ENCODE measurements around the gene ANO6.

The ANO6 gene

GRCh38 chr12:45279931-45280830 is 64.3 kb downstream of the ANO6 start:
- peaks cover 8% of the 10 kb centered on the region for H3K4me1 ChIP-seq (ENCODE audit: control insufficient read depth, insufficient read depth, low read length)
- no peak overlapping the region for H3K4me3 ChIP-seq (ENCODE audit: low read length in 2 of 2)
- no peak overlapping the region for H3K9ac ChIP-seq (ENCODE audit: low read length in 2 of 2)
- no peaks in the 10 kb centered on the region for H3K27me3 ChIP-seq (ENCODE audit: control insufficient read depth in 1 of 2, insufficient read depth in 2 of 2, low read length in 2 of 2)
- no peaks in the 10 kb centered on the region for H3K36me3 ChIP-seq (ENCODE audit: control insufficient read depth in 2 of 2, insufficient read depth in 2 of 2, low read length in 2 of 2)
- no peak overlapping the region for H3K27ac ChIP-seq (ENCODE audit: low read length)
- no peaks in the 10 kb centered on the region for H3K9me3 ChIP-seq (ENCODE audit: control insufficient read depth in 2 of 2, low read length in 2 of 2)

DNA sequence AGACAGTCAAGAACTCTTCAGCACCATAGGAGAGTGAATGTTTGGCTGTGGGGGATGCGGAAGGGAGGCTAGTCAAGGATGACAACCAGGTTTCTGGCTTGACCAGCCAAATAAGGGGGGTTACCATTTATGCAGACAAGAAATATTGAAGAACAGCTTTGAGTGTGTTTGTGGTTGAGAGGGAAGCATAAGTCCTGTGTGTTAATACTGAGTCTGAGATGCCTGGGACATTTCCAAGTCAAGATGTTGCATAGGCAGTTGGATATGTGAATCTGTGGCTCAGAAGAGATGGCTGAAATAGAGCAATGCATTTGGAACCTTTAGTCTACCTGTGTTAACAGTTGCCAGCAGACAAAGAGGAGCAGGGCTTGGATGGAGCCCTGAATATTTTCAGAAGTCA is 66.1 kb downstream of the ANO6 start:
- Histone ChIP-seq H3K27me3 (ENCODE audit: control insufficient read depth in 1 of 2, insufficient read depth in 2 of 2, low read length in 2 of 2) (no peaks in the 10 kb centered on the region), H3K27ac (ENCODE audit: low read length) (no peak overlapping the region), H3K9ac (ENCODE audit: low read length in 2 of 2) (no peak overlapping the region), H3K4me3 (ENCODE audit: low read length in 2 of 2) (no peak overlapping the region), H3K9me3 (ENCODE audit: control insufficient read depth in 2 of 2, low read length in 2 of 2) (no peaks in the 10 kb centered on the region), H3K36me3 (ENCODE audit: control insufficient read depth in 2 of 2, insufficient read depth in 2 of 2, low read length in 2 of 2) (no peaks in the 10 kb centered on the region), H3K4me1 (ENCODE audit: control insufficient read depth, insufficient read depth, low read length) (peaks cover 8% of the 10 kb centered on the region)

- Histone ChIP-seq H3K4me1 (ENCODE audit: control insufficient read depth, insufficient read depth, low read length) (peaks cover 8% of the 10 kb centered on the region), H3K9me3 (ENCODE audit: control insufficient read depth in 2 of 2, low read length in 2 of 2) (no peaks in the 10 kb centered on the region), H3K4me3 (ENCODE audit: low read length in 2 of 2) (no peak overlapping the region), H3K27ac (ENCODE audit: low read length) (no peak overlapping the region), H3K36me3 (ENCODE audit: control insufficient read depth in 2 of 2, insufficient read depth in 2 of 2, low read length in 2 of 2) (no peaks in the 10 kb centered on the region), H3K9ac (ENCODE audit: low read length in 2 of 2) (no peak overlapping the region), H3K27me3 (ENCODE audit: control insufficient read depth in 1 of 2, insufficient read depth in 2 of 2, low read length in 2 of 2) (no peaks in the 10 kb centered on the region)
Observed at GRCh38 chr12:45282411-45282810, 66.5 kb downstream of the ANO6 start.

GRCh38 chr12:45284096-45284901 is 68.4 kb downstream of the ANO6 start:
- Histone ChIP-seq H3K9ac (ENCODE audit: low read length in 2 of 2) (peak overlapping the region in 1 of 2 donors; percentile 17), H3K27me3 (ENCODE audit: control insufficient read depth in 1 of 2, insufficient read depth in 2 of 2, low read length in 2 of 2) (no peaks in the 10 kb centered on the region), H3K9me3 (ENCODE audit: control insufficient read depth in 2 of 2, low read length in 2 of 2) (no peaks in the 10 kb centered on the region), H3K27ac (ENCODE audit: low read length) (no peak overlapping the region), H3K4me3 (ENCODE audit: low read length in 2 of 2) (peak overlapping the region in 1 of 2 donors; percentile 9), H3K4me1 (ENCODE audit: control insufficient read depth, insufficient read depth, low read length) (peaks cover 8% of the 10 kb centered on the region), H3K36me3 (ENCODE audit: control insufficient read depth in 2 of 2, insufficient read depth in 2 of 2, low read length in 2 of 2) (no peaks in the 10 kb centered on the region)

- no peak overlapping the region for H3K9ac ChIP-seq (ENCODE audit: low read length in 2 of 2)
- H3K27ac ChIP-seq (ENCODE audit: low read length): no peak overlapping the region
- peaks cover 8% of the 10 kb centered on the region for H3K4me1 ChIP-seq (ENCODE audit: control insufficient read depth, insufficient read depth, low read length)
- H3K9me3 ChIP-seq (ENCODE audit: control insufficient read depth in 2 of 2, low read length in 2 of 2): no peaks in the 10 kb centered on the region
- H3K36me3 ChIP-seq (ENCODE audit: control insufficient read depth in 2 of 2, insufficient read depth in 2 of 2, low read length in 2 of 2): no peaks in the 10 kb centered on the region
- H3K4me3 ChIP-seq (ENCODE audit: low read length in 2 of 2): no peak overlapping the region
- no peaks in the 10 kb centered on the region for H3K27me3 ChIP-seq (ENCODE audit: control insufficient read depth in 1 of 2, insufficient read depth in 2 of 2, low read length in 2 of 2)
Observed at GRCh38 chr12:45285717-45286116, 69.8 kb downstream of the ANO6 start.

GRCh38 chr12:45286621-45287020 is 70.7 kb downstream of the ANO6 start:
- Histone ChIP-seq H3K27me3 (ENCODE audit: control insufficient read depth in 1 of 2, insufficient read depth in 2 of 2, low read length in 2 of 2) (no peaks in the 10 kb centered on the region), H3K4me3 (ENCODE audit: low read length in 2 of 2) (no peak overlapping the region), H3K27ac (ENCODE audit: low read length) (no peak overlapping the region), H3K9ac (ENCODE audit: low read length in 2 of 2) (no peak overlapping the region), H3K4me1 (ENCODE audit: control insufficient read depth, insufficient read depth, low read length) (peaks cover 9% of the 10 kb centered on the region), H3K9me3 (ENCODE audit: control insufficient read depth in 2 of 2, low read length in 2 of 2) (no peaks in the 10 kb centered on the region), H3K36me3 (ENCODE audit: control insufficient read depth in 2 of 2, insufficient read depth in 2 of 2, low read length in 2 of 2) (no peaks in the 10 kb centered on the region)

- no peak overlapping the region for H3K9ac ChIP-seq (ENCODE audit: low read length in 2 of 2)
- H3K4me3 ChIP-seq (ENCODE audit: low read length in 2 of 2): no peak overlapping the region
- no peaks in the 10 kb centered on the region for H3K9me3 ChIP-seq (ENCODE audit: control insufficient read depth in 2 of 2, low read length in 2 of 2)
- H3K36me3 ChIP-seq (ENCODE audit: control insufficient read depth in 2 of 2, insufficient read depth in 2 of 2, low read length in 2 of 2): no peaks in the 10 kb centered on the region
- H3K27ac ChIP-seq (ENCODE audit: low read length): no peak overlapping the region
- H3K27me3 ChIP-seq (ENCODE audit: control insufficient read depth in 1 of 2, insufficient read depth in 2 of 2, low read length in 2 of 2): no peaks in the 10 kb centered on the region
- peaks cover 8% of the 10 kb centered on the region for H3K4me1 ChIP-seq (ENCODE audit: control insufficient read depth, insufficient read depth, low read length)
Observed at GRCh38 chr12:45289245-45290215, 73.6 kb downstream of the ANO6 start.

DNA sequence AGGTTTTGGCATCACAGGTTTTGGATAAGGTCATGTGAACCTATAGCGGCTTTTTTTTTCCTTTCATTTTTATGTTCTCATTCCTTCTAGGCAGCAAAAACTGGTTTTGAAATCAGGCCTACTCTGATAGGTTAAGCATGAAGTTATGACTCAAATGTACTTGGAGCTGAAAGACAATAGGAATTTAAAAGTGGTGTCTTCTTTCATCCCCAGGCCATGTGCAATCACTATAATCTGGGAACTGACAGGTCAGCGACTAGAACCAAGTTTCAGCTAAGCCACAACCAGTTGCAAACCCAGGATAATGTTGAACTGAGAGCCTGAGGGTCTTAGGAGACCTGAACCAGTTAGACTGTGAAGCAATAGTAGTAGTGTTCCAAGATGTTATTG is 74.3 kb downstream of the ANO6 start:
- no peak overlapping the region for H3K4me3 ChIP-seq (ENCODE audit: low read length in 2 of 2)
- H3K27ac ChIP-seq (ENCODE audit: low read length): no peak overlapping the region
- H3K4me1 ChIP-seq (ENCODE audit: control insufficient read depth, insufficient read depth, low read length): peaks cover 6% of the 10 kb centered on the region

GRCh38 chr12:45291518-45291917 is 75.6 kb downstream of the ANO6 start:
- Histone ChIP-seq H3K36me3 (ENCODE audit: control insufficient read depth in 2 of 2, insufficient read depth in 2 of 2, low read length in 2 of 2) (no peaks in the 10 kb centered on the region), H3K27me3 (ENCODE audit: control insufficient read depth in 1 of 2, insufficient read depth in 2 of 2, low read length in 2 of 2) (no peaks in the 10 kb centered on the region), H3K9ac (ENCODE audit: low read length in 2 of 2) (peak overlapping the region in 1 of 2 donors; percentile 61), H3K4me3 (ENCODE audit: low read length in 2 of 2) (no peak overlapping the region), H3K27ac (ENCODE audit: low read length) (peak overlapping the region; percentile 37), H3K9me3 (ENCODE audit: control insufficient read depth in 2 of 2, low read length in 2 of 2) (no peaks in the 10 kb centered on the region), H3K4me1 (ENCODE audit: control insufficient read depth, insufficient read depth, low read length) (peaks cover 6% of the 10 kb centered on the region)

More for the DNA sequence above, 74.3 kb downstream of the ANO6 start:
- Histone ChIP-seq H3K9ac (ENCODE audit: low read length in 2 of 2) (no peak overlapping the region), H3K27me3 (ENCODE audit: control insufficient read depth in 1 of 2, insufficient read depth in 2 of 2, low read length in 2 of 2) (no peaks in the 10 kb centered on the region), H3K9me3 (ENCODE audit: control insufficient read depth in 2 of 2, low read length in 2 of 2) (no peaks in the 10 kb centered on the region), H3K36me3 (ENCODE audit: control insufficient read depth in 2 of 2, insufficient read depth in 2 of 2, low read length in 2 of 2) (no peaks in the 10 kb centered on the region)
